GM21717 (cell line): ENCODE results near the gene CCDC192.

Experiments used
- ATAC-seq: cut with Tn5 transposase; IDR thresholded peaks from one replicate; pipeline ENCODE4 v1.9.1; 2021; ENCODE audit warnings: mild to moderate bottlenecking, moderate library complexity; ENCODE audit not compliant: unreplicated experiment

Gene CCDC192

GRCh38 chr5:127911619-127912018 lies 208.4 kb downstream of the CCDC192 start:
- no peak for ATAC-seq

GRCh38 chr5:127912411-127912810 lies 209.2 kb downstream of the CCDC192 start:
- ATAC-seq = no peak

GRCh38 chr5:127916885-127917573 lies 213.8 kb downstream of the CCDC192 start:
- no peak for ATAC-seq

- no peak for ATAC-seq
Observed at GRCh38 chr5:127919006-127919796, 216.0 kb downstream of the CCDC192 start.

GRCh38 chr5:127919818-127920217 lies 216.6 kb downstream of the CCDC192 start:
- no peak for ATAC-seq

- no peak for ATAC-seq
Observed at GRCh38 chr5:127920936-127921335, 217.7 kb downstream of the CCDC192 start.

GRCh38 chr5:127922603-127923002 lies 219.4 kb downstream of the CCDC192 start:
- ATAC-seq = no peak

- ATAC-seq = peak; percentile 50
Observed at GRCh38 chr5:127923804-127924570, 220.8 kb downstream of the CCDC192 start.

GRCh38 chr5:127924606-127925005 lies 221.4 kb downstream of the CCDC192 start:
- ATAC-seq = no peak

GRCh38 chr5:127925916-127926315 lies 222.7 kb downstream of the CCDC192 start:
- no peak for ATAC-seq

GRCh38 chr5:127926974-127927373 lies 223.8 kb downstream of the CCDC192 start:
- no peak for ATAC-seq

GRCh38 chr5:127928053-127928452 lies 224.9 kb downstream of the CCDC192 start:
- no peak for ATAC-seq

GRCh38 chr5:127930311-127930710 lies 227.1 kb downstream of the CCDC192 start:
- ATAC-seq = no peak

GRCh38 chr5:127931396-127931795 lies 228.2 kb downstream of the CCDC192 start:
- no peak for ATAC-seq

- ATAC-seq = no peak
Observed at GRCh38 chr5:127933348-127933747, 230.2 kb downstream of the CCDC192 start.

- ATAC-seq = no peak
Observed at GRCh38 chr5:127934791-127935256, 231.6 kb downstream of the CCDC192 start.

- no peak for ATAC-seq
Observed at GRCh38 chr5:127935398-127935797, 232.2 kb downstream of the CCDC192 start.

- ATAC-seq = peak; percentile 61
Observed at GRCh38 chr5:127936439-127936972, 233.3 kb downstream of the CCDC192 start.

GRCh38 chr5:127938746-127939145 lies 235.6 kb downstream of the CCDC192 start:
- ATAC-seq = no peak

GRCh38 chr5:127940854-127941253 lies 237.7 kb downstream of the CCDC192 start:
- no peak for ATAC-seq

GRCh38 chr5:127941646-127942045 lies 238.5 kb downstream of the CCDC192 start:
- ATAC-seq = no peak
